Stimulated activated CD8-positive, alpha-beta memory T cell treated with anti-CD3 and anti-CD28 coated beads, Interleukin-2, amount 100 ng/mL, for 48 hours (primary cell): ENCODE results near the gene CBR4.
"Not testable (repeated sequence)": the region's sequence is repeated elsewhere in the genome, so short reads cannot be mapped to it uniquely, and the experiment has no call there.

ENCODE experiments used
- DNase-seq, 2 donors: peaks; one replicate each; pipeline ENCODE4 v3.0.0-alpha.2; 2020; ENCODE audit warnings: low read depth in 2 of 2

Gene CBR4

GRCh38 chr4:168993714-168994510, 16.1 kb downstream of the CBR4 start:
- no peak for DNase-seq

GRCh38 chr4:168992952-168993482, 17.0 kb downstream of the CBR4 start:
- DNase-seq = not testable (repeated sequence)

GRCh38 chr4:168981942-168982341, 28.1 kb downstream of the CBR4 start:
- DNase-seq = no peak

GRCh38 chr4:168981460-168981859, 28.6 kb downstream of the CBR4 start:
- DNase-seq = no peak

GRCh38 chr4:168979338-168979737, 30.7 kb downstream of the CBR4 start:
- DNase-seq = no peak

GRCh38 chr4:168978001-168978700, 31.9 kb downstream of the CBR4 start:
- no peak for DNase-seq

- DNase-seq = no peak
These were observed 37.5 kb downstream of the CBR4 start for GRCh38 chr4:168972596-168972995.

- no peak for DNase-seq
These were observed 49.3 kb downstream of the CBR4 start for GRCh38 chr4:168960716-168961115.

GRCh38 chr4:168955674-168956073, 54.4 kb downstream of the CBR4 start:
- DNase-seq = no peak

- DNase-seq = not testable (repeated sequence)
These were observed 57.2 kb downstream of the CBR4 start for GRCh38 chr4:168952821-168953246.

- DNase-seq = no peak
These were observed 64.8 kb downstream of the CBR4 start for GRCh38 chr4:168945291-168945690.

- no peak for DNase-seq
These were observed 67.1 kb downstream of the CBR4 start for GRCh38 chr4:168942985-168943384.
